Tongue (tissue), 2 donors: Measurements from ENCODE around the gene PDHB. TPM values are rescaled to one million over a fixed set of nuclear protein-coding genes. Genes with fewer than 3 reads are reported as not detected.
"Not testable (repeated sequence)": the region's sequence is repeated elsewhere in the genome, so short reads cannot be mapped to it uniquely, and the experiment has no call there.

Source experiments
- DNase-seq: peaks from one replicate; pipeline ENCODE4 v3.0.0-alpha.2; 2015
- total RNA-seq: library from RNA; depleted of rRNA; stranded (reverse); fragments of >200 nt; gene quantifications from one replicate; pipeline ENCODE4 v1.2.3, GENCODE V29; 2014

PDHB gene
- 226 TPM for total RNA-seq

DNA sequence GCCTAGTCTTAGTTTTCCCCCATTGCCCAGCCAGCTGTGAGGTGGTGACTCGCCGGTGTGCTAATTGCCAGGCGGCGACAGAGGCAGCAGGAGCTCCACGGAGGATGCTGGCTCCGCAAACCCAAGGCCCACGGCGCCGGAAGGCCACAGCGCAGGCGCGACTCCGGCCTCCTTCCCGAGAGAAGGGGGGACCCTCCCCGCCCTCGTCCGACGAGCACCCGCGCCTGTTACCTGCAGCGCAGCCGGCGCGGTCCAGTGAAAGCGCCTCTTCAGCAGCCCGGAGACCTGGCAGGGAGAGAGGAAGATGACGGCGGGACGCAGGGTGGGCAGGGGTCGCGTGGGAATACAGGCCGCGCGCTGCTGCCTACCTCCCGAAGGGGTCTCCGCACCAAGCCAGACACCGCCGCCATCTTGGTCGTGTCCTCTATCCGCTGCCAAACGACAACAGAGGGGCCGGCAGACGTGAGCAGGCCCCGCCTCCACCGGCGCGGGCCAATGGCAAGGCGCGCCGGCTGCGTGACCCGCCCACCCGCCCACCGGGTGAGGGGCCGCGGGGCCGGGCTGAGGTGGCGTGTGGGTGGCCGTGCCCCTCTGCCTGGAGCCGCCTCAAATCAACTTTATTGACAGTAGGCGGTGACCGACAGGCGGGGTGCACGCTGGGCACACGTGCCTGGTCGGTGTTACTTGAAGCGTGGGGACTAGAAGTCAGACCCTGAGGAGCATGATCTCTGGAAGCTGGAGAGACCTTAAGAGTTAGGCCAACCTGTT is at the start of gene PDHB:
TSS of gene PDHB (minus strand) at position 433 of the 768 bp plus-strand sequence. CDS start at position 410, 23 bp downstream.
- peak; percentile 96 for DNase-seq

DNA sequence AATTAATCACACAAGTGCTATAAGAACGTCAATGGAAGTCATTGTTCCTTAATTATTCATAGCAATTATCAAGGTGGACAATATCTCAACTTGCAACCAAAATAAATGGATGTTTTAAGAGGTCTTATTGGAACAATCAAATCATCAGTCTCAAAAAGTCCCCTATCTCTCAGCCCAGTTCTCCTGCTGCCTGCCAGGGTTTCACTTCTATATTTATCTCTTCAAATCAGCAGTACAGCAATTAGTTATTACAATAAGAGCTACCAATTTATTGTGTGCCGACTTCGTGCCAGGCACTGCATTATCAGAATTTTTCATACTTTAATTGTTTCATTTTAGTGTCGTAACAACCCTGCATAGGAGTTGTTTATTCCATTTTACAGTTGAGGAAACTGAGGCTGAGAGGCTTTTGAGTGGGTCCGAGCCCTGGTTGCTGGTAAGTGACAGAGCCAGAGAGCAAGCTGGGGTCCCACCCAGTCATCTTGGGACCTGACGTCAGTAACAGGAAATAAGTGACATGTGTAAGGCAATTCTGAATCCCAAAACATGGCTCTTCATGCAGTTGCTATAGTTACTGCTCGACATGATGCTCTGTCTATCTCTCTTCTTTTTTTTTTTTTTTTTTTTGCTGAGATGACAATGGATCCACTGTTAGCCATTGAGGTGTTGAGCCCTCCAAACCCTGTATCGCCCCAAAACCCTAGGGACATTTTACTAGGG is 49.4 kb upstream of the PDHB start:
- DNase-seq = no peak

DNA sequence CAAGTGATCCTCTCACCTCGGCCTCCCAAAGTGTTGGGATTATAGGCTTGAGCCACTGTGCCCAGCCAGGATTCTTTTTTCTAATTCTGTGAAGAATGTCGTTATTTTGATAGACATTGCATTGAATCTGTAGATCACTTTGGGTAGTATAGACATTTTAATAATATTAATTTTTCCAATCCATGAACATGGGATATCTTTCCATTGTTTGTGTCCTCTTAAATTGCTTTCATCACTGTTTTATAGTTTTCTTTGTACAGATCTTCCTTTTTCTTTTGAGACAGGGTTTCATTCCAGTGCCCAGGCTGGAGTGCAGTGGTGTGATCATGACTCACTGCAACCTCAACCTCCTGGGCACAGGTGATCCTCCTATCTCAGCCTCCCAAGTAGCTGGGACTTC is 46.7 kb upstream of the PDHB start:
- DNase-seq = no peak

DNA sequence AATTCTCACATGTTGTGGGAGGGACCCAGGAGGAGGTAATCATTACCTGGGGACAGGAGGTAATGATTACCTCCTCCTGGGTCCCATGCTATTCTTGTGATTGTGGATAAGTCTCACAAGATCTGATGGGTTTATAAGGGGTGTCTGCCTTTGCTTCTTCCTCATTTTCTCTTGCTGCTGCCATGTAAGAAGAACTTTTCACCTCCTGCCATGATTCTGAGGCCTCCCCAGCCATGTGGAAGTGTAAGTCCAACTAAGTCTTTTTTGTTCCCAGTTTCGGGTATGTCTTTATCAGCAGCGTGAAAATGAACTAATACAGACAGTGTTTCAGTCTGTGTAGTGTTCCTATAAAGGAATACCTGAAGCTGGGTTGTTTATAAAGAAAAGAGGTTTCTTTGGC is 45.1 kb upstream of the PDHB start:
- no peak for DNase-seq

DNA sequence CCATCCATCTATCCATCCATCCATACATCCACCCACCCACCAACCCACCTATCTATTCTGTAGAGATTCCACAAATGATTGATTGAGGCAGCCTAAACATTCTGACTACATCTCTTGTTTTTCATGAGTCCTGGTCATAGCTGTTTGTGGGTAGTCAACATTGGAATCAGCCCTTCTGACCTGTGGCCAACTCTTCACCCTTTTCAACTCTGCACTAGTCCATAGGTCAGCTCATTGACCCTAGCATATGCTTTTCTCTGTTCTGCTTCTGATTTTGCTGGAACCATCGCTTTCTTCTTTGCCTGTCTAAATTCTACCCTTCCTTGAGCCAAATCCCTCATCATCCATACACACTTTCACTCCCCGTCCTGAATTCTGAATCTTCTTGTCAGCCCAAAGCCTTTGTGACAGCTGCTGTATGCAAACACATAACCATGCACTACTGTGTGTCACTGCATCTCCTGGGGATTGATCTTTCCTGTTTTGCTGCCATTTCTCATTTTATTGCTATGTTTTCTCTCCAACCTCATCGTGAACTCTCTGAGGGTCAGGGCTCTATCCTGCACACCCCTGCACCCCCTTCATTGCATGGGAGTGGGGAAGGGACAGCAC is 41.4 kb upstream of the PDHB start:
- no peak for DNase-seq

DNA sequence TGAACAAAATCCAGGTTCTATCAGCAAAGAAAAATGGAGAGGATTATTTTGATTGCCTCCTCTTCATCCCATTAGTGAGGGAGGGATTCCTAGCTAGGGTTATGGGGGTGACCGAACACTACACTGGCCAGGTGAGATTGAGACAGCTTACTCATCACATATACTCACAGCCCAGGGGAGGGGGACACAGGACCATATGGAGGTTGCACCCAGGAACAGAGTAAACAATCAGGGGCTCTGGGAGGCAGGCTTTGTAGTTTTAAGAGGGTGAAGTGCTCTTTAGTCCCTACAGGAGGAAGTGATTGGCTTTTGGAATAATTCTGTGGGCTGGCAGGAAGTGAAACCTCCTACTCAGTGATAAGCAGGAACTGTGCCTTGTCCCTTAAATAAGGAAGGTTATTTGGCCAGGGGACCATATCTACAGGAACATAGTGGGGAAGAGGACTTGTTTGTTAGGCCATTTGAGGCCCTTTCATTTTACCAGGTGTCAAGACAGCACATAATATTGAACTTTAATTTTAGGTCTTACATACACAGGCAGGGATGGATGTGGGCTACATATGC is 40.8 kb upstream of the PDHB start:
- no peak for DNase-seq

DNA sequence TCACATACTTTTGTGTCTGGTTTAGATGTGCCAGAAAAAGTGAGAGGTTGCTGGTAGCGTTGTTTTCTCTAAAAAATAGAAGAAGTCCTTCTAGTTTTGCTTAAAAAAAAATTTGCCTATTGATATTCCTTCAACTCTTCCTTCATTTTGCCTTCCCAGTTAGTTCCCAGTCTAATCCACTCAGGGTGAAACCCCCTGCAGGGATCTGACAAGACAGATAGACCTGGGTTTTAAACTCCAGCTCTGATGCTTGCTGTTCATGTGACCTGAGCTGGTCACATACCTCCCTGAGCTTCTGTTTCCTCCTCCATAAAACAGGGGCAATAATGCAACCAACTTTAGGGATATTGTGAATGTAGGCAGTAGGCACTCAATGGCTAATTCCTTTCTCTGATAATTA is 39.6 kb upstream of the PDHB start:
- no peak for DNase-seq

DNA sequence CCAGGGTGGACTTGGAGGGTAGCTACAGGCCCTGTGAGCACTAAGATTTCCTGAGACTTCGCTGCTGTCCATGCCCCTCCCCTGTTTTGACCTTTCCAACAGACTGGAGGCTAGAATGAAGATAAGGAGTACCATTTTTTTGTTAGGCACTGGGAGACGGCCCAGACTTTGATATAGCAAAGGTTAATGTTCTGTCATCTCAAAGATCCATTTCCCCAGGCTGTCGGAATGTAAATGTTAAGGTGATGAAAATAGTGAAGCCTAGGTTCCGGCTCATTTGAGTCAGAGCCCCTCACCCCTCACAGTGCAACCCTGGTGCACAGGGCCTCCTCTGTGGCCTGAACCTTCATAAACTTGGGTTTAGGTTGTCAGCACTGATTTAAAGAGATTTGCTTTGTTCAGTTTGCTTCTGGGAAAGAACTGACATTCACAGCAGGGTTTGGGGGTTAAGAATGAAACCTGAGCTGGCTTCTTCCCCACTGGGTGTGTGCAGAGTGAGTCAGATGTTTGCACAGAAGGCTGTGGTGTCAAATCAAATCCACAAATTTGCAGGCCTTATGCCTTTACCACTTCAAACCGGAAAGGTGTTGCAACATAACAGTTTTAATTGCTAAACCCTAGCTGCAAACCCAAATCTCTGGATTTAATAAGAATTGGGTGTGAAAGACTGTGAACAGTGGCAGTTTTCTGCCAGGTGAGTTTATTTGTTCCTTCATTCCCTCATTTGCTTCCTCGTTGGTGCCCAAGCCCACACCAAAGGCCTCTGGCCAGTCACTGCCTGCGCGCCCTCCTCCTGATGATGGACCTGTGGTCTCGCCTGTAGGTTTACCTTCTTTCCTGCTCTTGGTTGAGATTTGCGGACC is 37.6 kb upstream of the PDHB start:
- DNase-seq = peak; percentile 76

DNA sequence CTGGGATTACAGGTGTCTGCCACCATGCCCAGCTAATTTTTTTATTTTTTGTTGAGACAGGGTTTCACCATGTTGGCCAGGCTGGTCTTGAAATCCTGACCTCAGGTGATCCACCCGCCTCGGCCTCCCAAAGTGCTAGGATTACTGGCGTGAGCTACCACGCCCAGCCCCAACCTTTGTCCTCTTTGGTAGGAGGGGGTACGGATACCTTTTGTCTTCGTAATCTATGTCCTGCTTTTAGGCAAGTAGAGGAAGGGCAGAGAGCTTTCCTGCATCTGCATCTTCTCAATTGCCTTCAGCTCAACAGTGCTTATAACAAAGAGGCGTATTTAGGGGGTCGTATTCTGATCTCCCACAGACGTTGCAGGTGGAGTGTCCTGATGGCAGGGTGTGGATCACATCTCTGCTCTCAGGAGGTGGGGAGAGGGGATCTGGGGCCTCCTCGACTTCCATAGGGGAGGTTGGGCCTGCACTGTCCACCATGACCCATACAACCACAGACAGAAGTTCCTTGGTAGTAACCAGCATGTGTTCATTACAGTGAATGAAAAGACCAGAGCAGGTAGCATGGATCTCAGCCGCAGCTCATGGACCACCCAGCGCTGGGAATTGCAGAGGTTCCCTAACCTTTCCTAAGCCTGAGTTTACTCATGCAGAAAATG is 36.9 kb upstream of the PDHB start:
- DNase-seq = no peak

DNA sequence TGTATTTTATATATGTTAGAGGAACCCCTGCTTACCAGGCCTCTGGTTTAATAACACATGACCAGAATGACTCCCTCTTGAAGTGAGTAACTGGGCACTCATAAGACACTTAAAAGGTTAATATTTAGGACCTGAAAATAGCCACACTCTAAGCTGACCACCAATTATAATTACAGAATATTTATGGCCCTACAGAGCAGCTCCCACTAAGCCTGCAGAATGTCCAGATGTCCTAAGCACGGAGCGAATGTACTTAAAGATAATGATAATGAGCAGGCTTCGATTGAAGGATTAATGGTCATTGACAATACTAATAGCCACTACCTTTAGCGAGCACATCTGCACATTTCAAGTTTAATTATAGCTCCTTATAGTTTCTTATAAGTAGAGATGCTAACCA is 35.5 kb upstream of the PDHB start:
- no peak for DNase-seq

DNA sequence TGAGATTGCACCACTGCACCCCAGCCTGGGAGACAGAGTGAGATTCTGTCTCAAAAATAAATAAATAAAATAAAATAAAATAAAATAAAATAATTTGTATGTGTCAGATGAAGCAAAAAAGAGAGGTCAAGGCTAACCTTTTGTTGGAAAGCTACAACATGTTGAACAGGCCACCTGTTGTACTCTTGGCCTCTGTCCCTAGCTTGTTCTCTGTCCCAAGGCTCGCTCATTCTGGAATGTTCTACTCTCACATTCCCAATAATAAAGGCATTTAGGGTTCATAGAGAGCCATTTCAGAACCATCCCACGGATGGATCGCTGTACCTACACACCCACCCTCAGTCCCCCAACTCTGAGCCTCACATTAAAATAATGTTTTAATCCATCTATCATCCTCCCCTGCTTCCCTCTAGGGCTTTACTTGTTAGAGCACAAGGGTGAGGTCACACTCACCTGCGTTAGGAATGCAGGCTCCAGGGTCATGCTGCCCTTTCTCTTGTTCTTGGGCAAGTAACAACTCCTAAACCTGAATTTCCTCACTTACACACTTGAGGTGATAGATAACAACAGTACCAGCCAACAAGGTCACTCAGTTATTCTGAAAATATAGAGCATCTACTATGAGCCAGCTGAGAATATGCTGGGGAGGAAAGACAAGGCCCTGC is 33.4 kb upstream of the PDHB start:
- no peak for DNase-seq

DNA sequence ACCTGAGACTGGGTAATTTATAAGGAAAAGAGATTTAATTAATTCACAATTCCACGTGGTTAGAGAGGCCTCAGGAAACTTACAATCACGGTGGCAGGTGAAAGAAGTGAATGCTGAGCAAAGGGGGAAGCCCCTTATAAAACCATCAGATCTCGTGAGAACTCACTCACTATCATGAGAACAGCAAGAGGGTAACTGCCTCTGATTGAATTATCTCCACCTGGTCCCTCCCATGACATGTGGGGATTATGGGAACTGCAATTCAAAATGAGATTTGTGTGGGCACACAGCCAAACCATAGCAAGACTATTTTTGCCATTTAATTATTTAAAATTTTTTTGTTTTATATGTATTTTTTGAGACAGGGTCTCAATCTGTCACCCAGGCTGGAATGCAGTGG is 31.2 kb upstream of the PDHB start:
- DNase-seq = no peak

DNA sequence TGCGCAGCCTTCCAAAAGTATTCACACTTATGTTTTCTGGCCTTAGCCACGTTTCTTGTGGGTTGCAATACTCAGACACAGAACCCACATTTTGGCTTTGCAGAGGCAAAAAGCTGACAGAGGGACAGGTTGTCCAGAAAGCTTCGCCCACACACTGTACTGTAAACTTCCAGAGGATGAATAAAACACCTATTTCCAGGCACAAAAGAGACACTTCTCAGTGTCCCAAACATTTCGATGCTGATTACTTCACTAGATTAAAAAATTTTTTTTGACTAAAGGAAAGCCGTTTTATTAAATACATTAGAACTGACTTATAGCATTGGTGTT is 30.3 kb upstream of the PDHB start:
- no peak for DNase-seq

DNA sequence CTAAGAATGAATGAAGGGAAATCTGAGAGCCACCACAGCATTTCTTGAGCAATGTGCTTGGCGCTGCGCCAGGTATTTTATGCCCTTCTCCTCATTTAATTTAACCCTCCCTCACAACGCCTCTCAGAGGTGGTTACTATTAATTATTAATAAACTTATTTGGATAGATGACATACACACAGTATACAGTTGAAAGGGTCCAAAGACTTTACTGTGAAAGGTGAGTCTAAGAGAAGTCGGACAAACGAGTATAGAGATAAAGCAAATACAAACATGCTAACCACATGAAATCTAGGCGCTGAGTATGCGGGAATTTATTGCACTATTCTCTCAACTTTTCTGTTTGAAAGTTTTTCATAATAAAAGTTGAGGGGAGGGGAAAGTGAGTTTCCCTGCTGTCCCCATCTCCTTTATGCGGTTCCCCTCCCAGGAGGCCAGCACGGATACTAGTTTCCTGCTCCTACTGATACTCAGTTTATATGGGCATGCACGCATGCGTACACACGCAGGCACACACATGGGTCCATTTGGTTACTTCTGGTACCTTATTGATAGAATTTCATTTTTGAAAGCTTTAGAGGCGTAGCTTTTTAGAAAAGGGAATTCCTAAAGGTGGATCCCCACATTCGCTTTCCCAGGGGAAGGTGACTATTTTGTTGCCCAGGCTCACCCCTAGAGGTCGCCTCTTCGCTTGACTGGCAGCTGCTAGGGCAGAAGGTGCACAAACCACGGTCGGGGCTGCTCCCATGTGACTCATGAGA is 29.7 kb upstream of the PDHB start:
- DNase-seq = peak; percentile 63

DNA sequence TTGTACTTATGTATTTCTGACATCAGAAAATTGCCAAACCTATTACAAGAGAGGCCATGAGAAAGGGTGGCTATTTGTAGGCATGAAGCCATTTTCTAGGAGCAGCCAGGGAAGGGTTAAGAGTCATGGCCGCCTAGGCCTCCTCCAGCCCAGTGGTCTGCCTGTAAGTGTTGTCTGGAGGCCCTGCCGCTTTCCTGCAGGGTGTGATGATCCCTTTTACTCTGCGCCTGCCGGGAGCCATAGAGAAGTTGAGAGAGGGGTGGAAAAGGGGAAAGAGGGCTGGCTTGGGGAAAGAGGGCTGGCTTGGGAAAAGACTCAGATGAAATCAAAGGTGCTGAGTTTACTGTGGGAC is 29.2 kb upstream of the PDHB start:
- no peak for DNase-seq

DNA sequence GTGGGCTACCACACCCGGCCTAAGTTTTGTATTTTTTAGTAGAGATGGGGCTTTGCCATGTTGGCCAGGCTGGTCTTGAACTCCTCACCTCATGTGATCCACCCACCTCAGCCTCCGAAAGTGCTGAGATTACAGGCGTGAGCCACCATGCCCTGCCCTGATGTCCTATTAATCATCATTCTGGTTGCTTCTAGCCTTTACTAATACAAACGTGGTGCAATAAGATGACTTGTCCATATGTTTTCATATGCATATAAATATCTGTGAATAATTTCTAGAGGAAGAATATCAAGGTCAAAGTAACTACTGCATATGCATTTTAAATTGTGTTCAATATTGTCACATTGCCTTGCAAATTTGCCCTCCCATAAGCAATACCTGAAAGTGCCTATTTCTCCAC is 25.5 kb upstream of the PDHB start:
- no peak for DNase-seq

DNA sequence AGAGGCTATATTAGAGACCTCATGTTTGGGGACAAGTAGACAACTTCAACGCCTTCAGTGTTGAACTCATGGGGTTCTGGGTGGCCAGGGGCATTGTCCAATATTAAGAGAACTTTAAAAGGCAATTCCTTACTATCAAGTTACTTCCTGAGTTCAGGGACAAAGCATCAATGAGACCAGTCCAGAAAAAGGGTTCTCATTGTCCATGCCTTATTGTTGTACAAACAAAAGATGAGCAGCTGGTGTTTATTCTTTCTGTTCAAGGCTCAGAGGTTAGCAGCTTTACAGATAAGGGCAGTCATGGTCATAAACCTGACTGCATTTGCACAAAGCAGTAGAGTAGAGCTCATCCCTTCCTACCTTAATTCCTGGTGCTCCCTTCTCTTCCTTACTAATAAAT is 18.5 kb upstream of the PDHB start:
- no peak for DNase-seq

DNA sequence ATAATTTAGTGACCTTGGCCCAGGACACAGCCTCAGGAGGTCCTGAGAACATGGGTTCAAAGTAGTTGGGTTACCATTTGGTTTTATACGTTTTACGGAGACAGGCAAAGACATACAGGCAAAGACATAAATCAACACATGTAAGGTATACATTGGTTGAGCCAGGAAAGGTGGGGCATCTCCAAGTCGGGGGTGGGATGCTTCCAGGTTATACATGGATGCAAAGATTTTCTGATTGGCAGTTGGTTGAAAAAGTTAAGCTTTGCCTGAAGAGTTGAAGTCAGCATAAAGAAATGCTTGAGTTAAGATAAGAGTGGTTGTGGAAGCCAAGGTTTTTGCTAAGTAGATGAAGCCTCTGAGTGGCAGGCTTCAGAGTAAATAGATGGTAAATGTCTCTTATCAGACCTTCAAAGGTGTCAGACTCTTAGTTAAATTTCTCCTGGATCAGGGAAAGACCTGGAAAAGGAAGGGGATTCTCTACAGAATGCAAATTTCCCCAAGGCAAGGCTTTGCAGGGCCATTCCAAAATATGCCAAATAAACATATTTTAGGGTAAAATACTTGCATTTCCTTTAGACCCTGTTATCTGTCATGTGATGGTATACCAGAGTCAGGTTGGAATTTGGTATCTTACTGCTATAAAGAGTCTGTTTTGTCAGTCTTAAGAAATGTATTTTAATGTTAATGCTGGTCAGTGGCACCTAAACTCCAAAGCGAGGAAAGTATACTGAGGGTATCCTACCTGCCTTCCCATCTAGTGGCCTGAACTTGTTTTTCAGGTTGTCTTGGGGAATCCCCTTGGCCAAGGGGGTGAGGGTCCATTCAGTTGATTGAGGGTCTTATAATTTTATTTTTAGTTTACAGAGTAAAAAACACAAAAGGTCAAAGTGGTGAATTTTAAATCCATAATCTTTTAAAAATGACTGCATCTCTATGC is 8.2 kb upstream of the PDHB start:
- DNase-seq = no peak

DNA sequence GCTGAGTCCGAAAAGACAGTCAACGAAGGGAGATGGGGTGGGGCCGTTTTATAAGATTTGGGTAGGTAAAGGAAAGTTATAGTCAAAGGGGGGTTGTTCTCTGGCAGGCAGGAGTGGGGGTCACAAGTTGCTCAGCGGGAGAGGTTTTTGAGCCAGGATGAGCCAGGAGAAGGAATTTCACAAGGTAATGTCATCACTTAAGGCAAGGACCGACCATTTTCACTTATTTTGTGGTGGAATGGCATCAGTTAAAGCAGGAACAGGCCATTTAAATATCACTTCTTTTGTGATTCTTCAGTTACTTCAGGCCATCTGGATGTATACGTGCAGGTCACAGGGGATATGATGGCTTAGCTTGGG is 7.3 kb upstream of the PDHB start:
- DNase-seq = not testable (repeated sequence)
